B cell (primary cell): ENCODE data around the gene PCP4. TPM values are rescaled to one million over a fixed set of nuclear protein-coding genes. Genes with fewer than 3 reads are reported as not detected.

Experiments used
- ATAC-seq: fragments of 200-7000 bp; cut with Tn5 transposase; one replicate; pipeline ENCODE4 v1.10.0; 2021; ENCODE audit warnings: low read depth, mild to moderate bottlenecking, moderate number of reproducible peaks, moderate library complexity
- CTCF ChIA-PET: fragments of 350-600 bp; sonication (Branson Sonifier 250); formaldehyde crosslinking; loops from one replicate; lab custom pipeline; 2021; ENCODE audit warnings: antibody characterized with exemption, inconsistent platforms; lab: Charles Lee
- POLR2A ChIA-PET: fragments of 350-600 bp; sonication (Branson Sonifier 250); formaldehyde crosslinking; loops from one replicate; lab custom pipeline; 2021; ENCODE audit warnings: antibody characterized with exemption; lab: Charles Lee
- DNase-seq: peaks from one replicate; pipeline ENCODE4 v3.0.0; 2013
- H2AFZ ChIP-seq: 2 replicates; pipeline ENCODE4 v1.6.1; 2012; ENCODE audit warnings: mild to moderate bottlenecking, low read depth, low read length; ENCODE audit not compliant: insufficient read depth, poor library complexity, severe bottlenecking
- H3K27ac ChIP-seq, 2 donors: 1 replicate in 1 of 2; 2 replicates in 1 of 2; pipeline ENCODE4 v1.5.1; 2012 to 2013; ENCODE audit warnings: low read length in 2 of 2, mild to moderate bottlenecking in 2 of 2, moderate library complexity in 1 of 2
- H3K27me3 ChIP-seq, 4 experiments: fragments of 200-600 bp in 1 of 4; sonication (generic) in 1 of 4; replicated peaks in 1 of 4; 1 replicate in 2 of 4; 2 replicates in 2 of 4; pipeline versions ENCODE4 v1.6.1 to v1.7.0; 2013 to 2016; ENCODE audit warnings: low read length in 3 of 4, mild to moderate bottlenecking in 2 of 4, mixed read lengths in 1 of 4, moderate library complexity in 1 of 4; ENCODE audit not compliant: insufficient read depth in 4 of 4, control insufficient read depth in 3 of 4; ENCODE audit errors: control extremely low read depth in 1 of 4
- H3K36me3 ChIP-seq, 2 experiments: replicated peaks in 1 of 2; 1 replicate in 1 of 2; 2 replicates in 1 of 2; pipeline versions ENCODE4 v1.6.1 to v1.7.1; 2013; ENCODE audit warnings: low read length in 1 of 2; ENCODE audit not compliant: insufficient read depth in 2 of 2, control insufficient read depth in 1 of 2; ENCODE audit errors: control extremely low read depth in 1 of 2, extremely low read depth in 1 of 2
- H3K4me1 ChIP-seq, 2 donors: fragments of 200-600 bp in 1 of 2; sonication (generic) in 1 of 2; 1 replicate in 1 of 2; 2 replicates in 1 of 2; pipeline versions ENCODE4 v1.5.1 to v1.6.1; 2013 to 2017; ENCODE audit warnings: low read length in 2 of 2; ENCODE audit not compliant: control insufficient read depth in 2 of 2, insufficient read depth in 2 of 2
- H3K4me2 ChIP-seq: replicated peaks from 2 replicates; pipeline ENCODE3; 2012; ENCODE audit warnings: mild to moderate bottlenecking, low read depth, low read length; ENCODE audit not compliant: poor library complexity, severe bottlenecking
- H3K4me3 ChIP-seq, 5 experiments: fragments of 200-600 bp in 1 of 5; sonication (generic) in 1 of 5; 1 replicate in 3 of 5; 2 replicates in 2 of 5; pipeline versions ENCODE4 v1.5.1 to v1.7.0; 2011 to 2016; ENCODE audit warnings: low read length in 4 of 5, mild to moderate bottlenecking in 4 of 5, low read depth in 2 of 5, control low read depth in 1 of 5, moderate library complexity in 1 of 5; ENCODE audit not compliant: insufficient read depth in 1 of 5; ENCODE audit errors: control extremely low read depth in 1 of 5, extremely low read depth in 1 of 5
- H3K79me2 ChIP-seq: fragments of 200-600 bp; sonication (generic); one replicate; pipeline ENCODE4 v1.6.0; 2016; ENCODE audit warnings: low read length; ENCODE audit not compliant: control insufficient read depth, insufficient read depth
- H3K9ac ChIP-seq: fragments of 200-600 bp; sonication (generic); 2 replicates; pipeline ENCODE4 v1.6.1; 2017; ENCODE audit warnings: mild to moderate bottlenecking, low read length, moderate library complexity
- H3K9me3 ChIP-seq, 3 donors: one replicate each; pipeline versions ENCODE4 v1.6.1 to v1.7.1; 2013; ENCODE audit warnings: low read length in 2 of 3; ENCODE audit not compliant: control insufficient read depth in 2 of 3, insufficient read depth in 1 of 3; ENCODE audit errors: control extremely low read depth in 1 of 3
- H4K20me1 ChIP-seq: 2 replicates; pipeline ENCODE4 v1.6.0; 2012; ENCODE audit warnings: mild to moderate bottlenecking, low read length; ENCODE audit not compliant: insufficient read depth, control insufficient read depth, poor library complexity, severe bottlenecking
- H3K27ac Mint-ChIP-seq: one replicate; pipeline ENCODE4 v1.8.0; 2021; ENCODE audit warnings: mixed read lengths
- H3K27me3 Mint-ChIP-seq: one replicate; pipeline ENCODE4 v1.8.0; 2021; ENCODE audit warnings: mixed read lengths
- H3K4me1 Mint-ChIP-seq: one replicate; pipeline ENCODE4 v1.8.0; 2021; ENCODE audit warnings: mixed read lengths
- H3K4me3 Mint-ChIP-seq: one replicate; pipeline ENCODE4 v1.8.0; 2021; ENCODE audit warnings: mixed read lengths
- H3K9me3 Mint-ChIP-seq: one replicate; pipeline ENCODE4 v1.8.0; 2022; ENCODE audit warnings: mixed read lengths; ENCODE audit not compliant: insufficient read depth
- EZH2 ChIP-seq: IDR thresholded peaks from 2 replicates; pipeline ENCODE4 v1.6.1; 2012; ENCODE audit warnings: borderline replicate concordance, low read depth, mild to moderate bottlenecking, moderate library complexity, low read length; ENCODE audit not compliant: insufficient read depth, poor library complexity, severe bottlenecking
- WGBS: methylation state at CpG from one replicate; pipeline ENCODE4 v1.1.5; 2013; ENCODE audit warnings: missing lambda C conversion rate; ENCODE audit not compliant: insufficient coverage; 5-methylcytosine and 5-hydroxymethylcytosine counted together
- intact Hi-C: fragments of 100-400 bp; cut with micrococcal nuclease; formaldehyde crosslinking; loops from one replicate; pipeline ENCODE4 v1.10.0; 2022
- polyA plus RNA-seq: library from polyadenylated mRNA; depleted of rRNA; stranded (reverse); fragments of >200 nt; gene quantifications from 2 replicates; pipeline ENCODE4 v1.2.3, GENCODE V29; 2012
- total RNA-seq, 2 donors: library from RNA; stranded (reverse); fragments of 120-200 nt in 1 of 2; gene quantifications; 1 replicate in 1 of 2; 2 replicates in 1 of 2; pipeline versions ENCODE4 v1.2.3 to v1.2.4, GENCODE V29; 2013 to 2022
- TF ChIP-seq, protein P1 (sequence below): fragments of 200-600 bp; IDR thresholded peaks from one replicate; pipeline ENCODE4 v1.8.0; 2022; ENCODE audit warnings: antibody characterized with exemption, mild to moderate bottlenecking

Gene PCP4
- total and polyA plus RNA-seq, 2 donors (not counting 1 experiment from before 2014, with no cell fraction given), result not detected

DNA sequence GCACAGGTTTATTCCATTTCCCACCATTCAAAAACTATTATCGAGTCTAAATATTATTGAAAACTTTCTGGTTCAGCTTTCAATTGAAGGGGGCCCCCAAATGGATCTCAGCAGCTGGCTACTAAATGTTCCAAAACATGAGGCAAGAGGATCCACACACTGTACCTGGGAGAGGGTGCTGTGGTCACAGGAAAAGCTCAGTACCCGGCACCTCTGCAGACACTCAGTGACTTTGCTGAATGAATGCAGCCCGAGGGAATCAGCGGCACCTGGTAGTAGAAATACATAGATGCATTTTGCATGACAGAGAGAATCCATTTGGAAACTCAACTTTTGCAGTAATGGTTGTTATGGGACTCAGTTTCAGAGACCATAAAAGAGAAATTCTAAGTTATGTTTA, 89.3 kb downstream of the PCP4 start:
- Histone ChIP-seq H3K4me2 (no peak overlapping the region), H3K4me3 (no peak overlapping the region), H4K20me1 (no peaks in the 10 kb centered on the region), H3K27me3 (no peaks in the 10 kb centered on the region), H3K27ac (no peak overlapping the region), H3K79me2 (no peaks in the 10 kb centered on the region), H2AFZ (no peak overlapping the region), H3K9me3 (peaks cover 0 to 11% (median 5%) of the 10 kb centered on the region in 3 donors), H3K36me3 (no peaks in the 10 kb centered on the region), H3K4me1 (no peaks in the 10 kb centered on the region), H3K9ac (no peak overlapping the region)
- ChIA-PET POLR2A (no interaction called here), CTCF (no interaction called here)
- intact Hi-C loops, result no loop called here
- TF ChIP-seq, protein P1, sequence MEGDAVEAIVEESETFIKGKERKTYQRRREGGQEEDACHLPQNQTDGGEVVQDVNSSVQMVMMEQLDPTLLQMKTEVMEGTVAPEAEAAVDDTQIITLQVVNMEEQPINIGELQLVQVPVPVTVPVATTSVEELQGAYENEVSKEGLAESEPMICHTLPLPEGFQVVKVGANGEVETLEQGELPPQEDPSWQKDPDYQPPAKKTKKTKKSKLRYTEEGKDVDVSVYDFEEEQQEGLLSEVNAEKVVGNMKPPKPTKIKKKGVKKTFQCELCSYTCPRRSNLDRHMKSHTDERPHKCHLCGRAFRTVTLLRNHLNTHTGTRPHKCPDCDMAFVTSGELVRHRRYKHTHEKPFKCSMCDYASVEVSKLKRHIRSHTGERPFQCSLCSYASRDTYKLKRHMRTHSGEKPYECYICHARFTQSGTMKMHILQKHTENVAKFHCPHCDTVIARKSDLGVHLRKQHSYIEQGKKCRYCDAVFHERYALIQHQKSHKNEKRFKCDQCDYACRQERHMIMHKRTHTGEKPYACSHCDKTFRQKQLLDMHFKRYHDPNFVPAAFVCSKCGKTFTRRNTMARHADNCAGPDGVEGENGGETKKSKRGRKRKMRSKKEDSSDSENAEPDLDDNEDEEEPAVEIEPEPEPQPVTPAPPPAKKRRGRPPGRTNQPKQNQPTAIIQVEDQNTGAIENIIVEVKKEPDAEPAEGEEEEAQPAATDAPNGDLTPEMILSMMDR, result no peak
- no peak for TF ChIP-seq EZH2
- H3K9me3 Mint-ChIP-seq, result peaks cover 6% of the 10 kb centered on the region
- WGBS, result 97% methylated on average over 4 of the region's 4 CpGs
- ATAC-seq (no peak), DNase-seq (no peak)
- H3K4me3 Mint-ChIP-seq, result no peak overlapping the region
- no peaks in the 10 kb centered on the region for H3K4me1 Mint-ChIP-seq
- H3K27me3 Mint-ChIP-seq, result no peaks in the 10 kb centered on the region
- no peak overlapping the region for H3K27ac Mint-ChIP-seq

DNA sequence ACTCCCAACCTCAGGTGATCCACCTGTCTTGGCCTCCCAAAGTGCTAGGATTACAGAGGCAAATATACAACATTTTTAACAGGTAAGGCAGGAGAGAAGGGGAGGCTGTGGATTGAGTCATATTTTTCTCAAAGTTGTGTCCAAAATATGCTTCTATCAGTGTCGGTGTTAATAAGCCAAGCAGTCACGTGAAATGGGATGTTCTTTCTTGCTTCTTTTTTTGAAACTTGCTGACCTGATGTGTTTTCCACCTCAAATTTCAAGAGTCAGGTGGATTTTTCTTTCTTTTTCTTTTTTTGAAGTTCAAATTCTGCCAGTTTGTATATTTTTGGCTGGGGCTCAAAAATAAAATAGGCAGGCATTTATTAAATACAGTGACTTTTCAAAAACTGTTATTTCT, 91.5 kb downstream of the PCP4 start:
- Histone ChIP-seq H3K4me1 (no peaks in the 10 kb centered on the region), H3K36me3 (no peaks in the 10 kb centered on the region), H3K27me3 (peaks cover 0 to 2% (median 0%) of the 10 kb centered on the region in 4 experiments), H3K79me2 (no peaks in the 10 kb centered on the region), H2AFZ (no peak overlapping the region), H3K9ac (no peak overlapping the region), H4K20me1 (no peaks in the 10 kb centered on the region), H3K9me3 (peaks cover 1 to 11% (median 5%) of the 10 kb centered on the region in 3 donors), H3K27ac (no peak overlapping the region), H3K4me2 (no peak overlapping the region), H3K4me3 (no peak overlapping the region)
- DNase-seq (no peak), ATAC-seq (no peak)
- Mint-ChIP-seq H3K9me3 (peaks cover 6% of the 10 kb centered on the region), H3K27ac (no peak overlapping the region), H3K4me1 (no peaks in the 10 kb centered on the region), H3K4me3 (no peak overlapping the region), H3K27me3 (no peaks in the 10 kb centered on the region)
- intact Hi-C loops, result no loop called here
- ChIA-PET CTCF (no interaction called here), POLR2A (no interaction called here)
- TF ChIP-seq, protein P1, result no peak
- no peak for TF ChIP-seq EZH2
- 100% methylated on average over 2 of the region's 2 CpGs for WGBS
